IMR-90 (cell line): ENCODE results near the gene JADE2. TPM values are rescaled to one million over a fixed set of nuclear protein-coding genes. Genes with fewer than 3 reads are reported as not detected.

ENCODE experiments used
- ATAC-seq: fragments of 200-7000 bp; cut with Tn5 transposase; 2 replicates; pipeline ENCODE4 v1.9.1; 2020; ENCODE audit warnings: low read depth, mild to moderate bottlenecking, moderate library complexity
- BruUV-seq: library from RNA; stranded (reverse); fragments of 400-500 nt; replicated peaks from 2 replicates; lab custom pipeline; 2021; lab: Mats Ljungman, UMichigan
- CTCF ChIA-PET: fragments of 300-600 bp; formaldehyde crosslinking; extraction: SDS; loops from one replicate; lab custom pipeline; 2021; ENCODE audit warnings: antibody characterized with exemption; lab: Yijun Ruan, JAX
- POLR2A ChIA-PET: fragments of 300-600 bp; sonication (Branson Sonifier 250); formaldehyde crosslinking; loops from one replicate; lab custom pipeline; 2022; ENCODE audit warnings: antibody characterized with exemption; ENCODE audit not compliant: unreplicated experiment; lab: Charles Lee
- DNase-seq: peaks from one replicate; pipeline ENCODE4 v3.0.0; 2013
- H2AFZ ChIP-seq: replicated peaks from 2 replicates; pipeline ENCODE3; 2013; ENCODE audit warnings: low read length, mild to moderate bottlenecking; ENCODE audit not compliant: poor library complexity
- H2AK5ac ChIP-seq: 2 replicates; pipeline ENCODE4 v1.6.1; 2013; ENCODE audit warnings: low read depth, low read length, inconsistent platforms
- H2AK9ac ChIP-seq: replicated peaks from 2 replicates; pipeline ENCODE3; 2013; ENCODE audit warnings: mild to moderate bottlenecking, low read depth, low read length, moderate library complexity; ENCODE audit not compliant: poor library complexity
- H2BK120ac ChIP-seq: 2 replicates; pipeline ENCODE4 v1.6.1; 2013; ENCODE audit warnings: low read depth, low read length, inconsistent platforms
- H2BK15ac ChIP-seq: 3 replicates; pipeline ENCODE4 v1.6.1; 2013; ENCODE audit warnings: low read depth, low read length, inconsistent platforms
- H2BK20ac ChIP-seq: 2 replicates; pipeline ENCODE4 v1.6.1; 2013; ENCODE audit warnings: low read depth, mild to moderate bottlenecking, inconsistent platforms, low read length, moderate library complexity
- H2BK5ac ChIP-seq: 2 replicates; pipeline ENCODE4 v1.6.1; 2013; ENCODE audit warnings: mild to moderate bottlenecking, low read depth, low read length, inconsistent platforms; ENCODE audit not compliant: poor library complexity, severe bottlenecking
- H3K14ac ChIP-seq: replicated peaks from 2 replicates; pipeline ENCODE4 v1.6.1; 2013; ENCODE audit warnings: low read depth, low read length, inconsistent platforms
- H3K18ac ChIP-seq: 2 replicates; pipeline ENCODE4 v1.6.1; 2013; ENCODE audit warnings: low read depth, low read length, control low read depth
- H3K23ac ChIP-seq: 2 replicates; pipeline ENCODE4 v1.6.1; 2013; ENCODE audit warnings: low read depth, low read length, inconsistent platforms
- H3K27ac ChIP-seq: 2 replicates; pipeline ENCODE4 v1.5.1; 2013; ENCODE audit warnings: mild to moderate bottlenecking, control low read depth, low read length; ENCODE audit not compliant: insufficient read depth
- H3K27me3 ChIP-seq: 2 replicates; pipeline ENCODE4 v1.6.1; 2013; ENCODE audit warnings: low read length; ENCODE audit not compliant: control insufficient read depth, insufficient read depth
- H3K36me3 ChIP-seq: 2 replicates; pipeline ENCODE4 v1.6.1; 2013; ENCODE audit warnings: low read length, mixed read lengths; ENCODE audit not compliant: control insufficient read depth, insufficient read depth
- H3K4ac ChIP-seq: 2 replicates; pipeline ENCODE4 v1.6.1; 2013; ENCODE audit warnings: low read depth, low read length, inconsistent platforms
- H3K4me1 ChIP-seq: 2 replicates; pipeline ENCODE4 v1.6.1; 2013; ENCODE audit warnings: low read length, mixed read lengths; ENCODE audit not compliant: control insufficient read depth, insufficient read depth
- H3K4me2 ChIP-seq: 2 replicates; pipeline ENCODE4 v1.6.1; 2013; ENCODE audit warnings: low read depth, mild to moderate bottlenecking, control low read depth, low read length, moderate library complexity
- H3K4me3 ChIP-seq: 2 replicates; pipeline ENCODE4 v1.5.1; 2013; ENCODE audit warnings: low read depth, mild to moderate bottlenecking, control low read depth, low read length, moderate library complexity; ENCODE audit not compliant: insufficient read depth
- H3K56ac ChIP-seq: 2 replicates; pipeline ENCODE4 v1.6.1; 2013; ENCODE audit warnings: low read length, inconsistent platforms; ENCODE audit not compliant: insufficient read depth; ENCODE audit errors: extremely low read depth
- H3K79me1 ChIP-seq, 2 experiments: 2 replicates each; pipeline ENCODE4 v1.6.1; 2013; ENCODE audit warnings: low read length in 2 of 2, inconsistent platforms in 1 of 2, low read depth in 1 of 2
- H3K9ac ChIP-seq: 2 replicates; pipeline ENCODE4 v1.6.1; 2013; ENCODE audit warnings: low read depth, low read length, control low read depth
- H3K9me1 ChIP-seq: 2 replicates; pipeline ENCODE4 v1.6.1; 2013; ENCODE audit warnings: low read length, inconsistent platforms; ENCODE audit not compliant: insufficient read depth
- H3K9me3 ChIP-seq: 2 replicates; pipeline ENCODE4 v1.6.1; 2013; ENCODE audit warnings: low read length; ENCODE audit not compliant: control insufficient read depth, insufficient read depth
- H4K20me1 ChIP-seq: 2 replicates; pipeline ENCODE4 v1.6.1; 2013; ENCODE audit warnings: low read length, inconsistent platforms; ENCODE audit not compliant: insufficient read depth
- H4K5ac ChIP-seq: 2 replicates; pipeline ENCODE4 v1.6.1; 2013; ENCODE audit warnings: mild to moderate bottlenecking, low read depth, low read length, control low read depth
- H4K8ac ChIP-seq, 2 experiments: 2 replicates each; pipeline ENCODE4 v1.6.1; 2013; ENCODE audit warnings: low read depth in 2 of 2, low read length in 2 of 2, control low read depth in 1 of 2, inconsistent platforms in 1 of 2
- H4K91ac ChIP-seq: 2 replicates; pipeline ENCODE4 v1.6.1; 2013; ENCODE audit warnings: low read depth, low read length, inconsistent platforms; ENCODE audit not compliant: insufficient read depth
- MAZ ChIP-seq: IDR thresholded peaks from 2 replicates; pipeline ENCODE4 v1.6.1; 2012; ENCODE audit warnings: low read depth, mild to moderate bottlenecking, low read length, improper control_type of control experiment, moderate library complexity, borderline replicate concordance
- MXI1 ChIP-seq: IDR thresholded peaks from 2 replicates; pipeline ENCODE4 v1.6.1; 2012; ENCODE audit warnings: low read depth, mild to moderate bottlenecking, low read length, moderate library complexity, borderline replicate concordance
- RAD21 ChIP-seq: IDR thresholded peaks from 2 replicates; pipeline ENCODE4 v1.6.1; 2012; ENCODE audit warnings: low read length, improper control_type of control experiment
- RCOR1 ChIP-seq: IDR thresholded peaks from 2 replicates; pipeline ENCODE4 v1.6.1; 2012; ENCODE audit warnings: mild to moderate bottlenecking, low read length, improper control_type of control experiment; ENCODE audit not compliant: insufficient replicate concordance
- RFX5 ChIP-seq: IDR thresholded peaks from 2 replicates; pipeline ENCODE4 v1.8.0; 2012; ENCODE audit warnings: low read depth, mild to moderate bottlenecking, low read length, moderate library complexity
- WGBS, 2 experiments: methylation state at CpG; one replicate each; pipeline versions ENCODE4 v1.1.5 to v1.1.7; 2013; ENCODE audit warnings: missing lambda C conversion rate in 2 of 2; ENCODE audit not compliant: insufficient read length in 1 of 2; ENCODE audit errors: extremely low coverage in 2 of 2; 5-methylcytosine and 5-hydroxymethylcytosine counted together
- dilution Hi-C: fragments of 300-500 bp; cut with HindIII; formaldehyde crosslinking; loops from one replicate; pipeline ENCODE4 v1.14.3; 2018; ENCODE audit warnings: low sequenced_read_pairs; ENCODE audit not compliant: unreplicated experiment
- in situ Hi-C: fragments of 300-500 bp; cut with MboI; formaldehyde crosslinking; loops from 3 replicates; pipeline ENCODE4 v1.14.3; 2019; ENCODE audit warnings: low sequenced_read_pairs, inconsistent platforms, mixed read lengths
- intact Hi-C: fragments of 100-400 bp; cut with micrococcal nuclease; formaldehyde crosslinking; loops from 2 replicates; pipeline ENCODE4 v1.10.0; 2022
- polyA plus RNA-seq, 3 experiments: library from polyadenylated mRNA; depleted of rRNA; stranded (reverse); fragments of >200 nt; gene quantifications; 2 replicates each; pipeline ENCODE4 v1.2.3, GENCODE V29; 2012; ENCODE audit warnings: low replicate concordance in 1 of 3
- total RNA-seq: library from RNA; depleted of rRNA; stranded (reverse); fragments of >200 nt; gene quantifications from 2 replicates; pipeline ENCODE4 v1.2.3, GENCODE V29; 2012

The JADE2 gene
- total and polyA plus RNA-seq, 2 of the 4 experiments (the other 2 are of a cell fraction), result 13.3 to 14.9 TPM

DNA sequence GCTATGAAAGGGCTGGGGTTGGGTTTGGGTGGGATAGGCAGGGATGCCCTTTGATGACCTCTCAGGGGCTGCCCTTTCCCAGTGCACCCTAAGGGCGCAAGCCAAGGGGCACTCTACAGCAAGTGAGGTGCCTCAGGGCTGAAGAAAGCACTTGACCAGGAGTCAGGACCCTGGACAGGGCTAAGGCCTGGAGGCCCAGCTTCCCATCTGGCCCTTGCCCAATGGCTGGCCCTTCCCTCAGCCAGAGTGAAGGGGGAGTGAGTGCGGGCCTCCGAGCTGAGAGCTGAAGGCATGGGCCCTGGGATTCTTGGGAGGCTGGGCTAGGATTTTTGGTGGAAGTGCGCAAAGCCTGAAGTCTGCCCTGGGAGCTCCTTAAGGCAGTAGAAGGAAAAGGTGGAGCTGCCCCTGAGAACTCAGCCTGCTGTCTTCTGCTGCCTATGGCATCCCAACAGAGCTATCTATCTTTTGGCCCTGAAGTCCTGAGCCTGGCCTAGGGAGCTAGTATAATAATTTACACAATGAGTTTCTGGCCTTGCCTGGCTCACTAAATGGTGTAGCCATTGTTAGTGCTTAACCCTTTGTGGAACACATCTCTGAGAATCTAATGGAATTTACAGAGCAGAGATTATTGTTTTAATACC is 16.4 kb downstream of the JADE2 start:
- TF ChIP-seq RAD21 (0 out of 2 replicates have a peak, but pooled peaks have one; percentile 8), RFX5 (no peak), MXI1 (0 out of 2 replicates have a peak, but pooled peaks have one; percentile 52), RCOR1 (peak; percentile 59), MAZ (no peak)
- H2AK5ac ChIP-seq, result no peak overlapping the region
- no peak overlapping the region for H2BK5ac ChIP-seq
- no peak overlapping the region for H2BK20ac ChIP-seq
- no peak overlapping the region for H3K9ac ChIP-seq
- H3K4me3 ChIP-seq, result no peak overlapping the region
- ATAC-seq, result peak; percentile 97
- H3K9me3 ChIP-seq, result no peaks in the 10 kb centered on the region
- peaks cover 43% of the 10 kb centered on the region for H3K36me3 ChIP-seq
- H2BK120ac ChIP-seq, result no peak overlapping the region
- in situ Hi-C loops (no loop called here), dilution Hi-C loops (no loop called here), intact Hi-C loops (no loop called here)
- H3K14ac ChIP-seq, result no peak overlapping the region
- 85% methylated on average over 2 of the region's 4 CpGs; no CpG with 5 or more reads in 1 of the 2 experiments for WGBS, 2 experiments
- no peak overlapping the region for H3K23ac ChIP-seq
- CTCF ChIA-PET, result no interaction called here
- peaks cover 10% of the 10 kb centered on the region; the same call in 1 of the 2 replicates for H4K20me1 ChIP-seq
- peak; percentile 64 for DNase-seq
- no peak overlapping the region for H3K56ac ChIP-seq
- no peak overlapping the region for H3K18ac ChIP-seq
- no TSS peak for BruUV-seq
- no peaks in the 10 kb centered on the region for H3K27me3 ChIP-seq
- POLR2A ChIA-PET, result no interaction called here
- H3K4me1 ChIP-seq, result peaks cover under 1% of the 10 kb centered on the region
- H3K79me1 ChIP-seq, result peaks cover 2 to 47% of the 10 kb centered on the region in 2 experiments; a peak in 3 of 4 replicates
- no peak overlapping the region for H2AK9ac ChIP-seq
- no peak overlapping the region for H3K4ac ChIP-seq
- H4K8ac ChIP-seq, result no peak overlapping the region
- no peak overlapping the region for H4K5ac ChIP-seq
- no peak overlapping the region for H3K4me2 ChIP-seq
- no peak overlapping the region for H4K91ac ChIP-seq
- H3K27ac ChIP-seq, result no peak overlapping the region
- 0 out of 2 replicates have a peak, but pooled peaks cover 4% of the 10 kb centered on the region for H3K9me1 ChIP-seq
- no peak overlapping the region for H2AFZ ChIP-seq
- no peak overlapping the region for H2BK15ac ChIP-seq
